Cardiac muscle cell (in vitro differentiated cells and primary cell): ENCODE results near the gene PLIN5. TPM values are rescaled to one million over a fixed set of nuclear protein-coding genes. Genes with fewer than 3 reads are reported as not detected.
A peak's percentile ranks its signal among the peaks of the same experiment; 100 is the strongest.

Source experiments
- DNase-seq, 2 donors: peaks; one replicate each; pipeline versions ENCODE4 v3.0.0 to v3.0.0-alpha.2; 2010 to 2017; ENCODE audit warnings: low read depth in 1 of 2, low spot score in 1 of 2
- H3K27ac ChIP-seq: fragments of 200-600 bp; sonication (generic); 2 replicates; pipeline ENCODE4 v1.5.1; 2016
- H3K27me3 ChIP-seq: fragments of 200-600 bp; sonication (generic); 2 replicates; pipeline ENCODE4 v1.6.0; 2016; ENCODE audit warnings: control low read depth
- H3K36me3 ChIP-seq: fragments of 200-600 bp; sonication (generic); 2 replicates; pipeline ENCODE4 v1.5.1; 2016; ENCODE audit warnings: control low read depth
- H3K4me1 ChIP-seq: fragments of 200-600 bp; sonication (generic); 2 replicates; pipeline ENCODE4 v1.8.1; 2017; ENCODE audit warnings: low read depth, mild to moderate bottlenecking, mixed run types
- H3K4me3 ChIP-seq: fragments of 200-600 bp; sonication (generic); 2 replicates; pipeline ENCODE4 v1.5.1; 2016; ENCODE audit warnings: mild to moderate bottlenecking
- H3K9me3 ChIP-seq: fragments of 200-600 bp; sonication (generic); 2 replicates; pipeline ENCODE4 v1.5.1; 2017; ENCODE audit warnings: low read depth, mild to moderate bottlenecking, control low read depth
- polyA plus RNA-seq: library from polyadenylated mRNA; unstranded; fragments of >200 nt; fragmentation: Nextera tagmentation; extraction: Ambion mirVana; gene quantifications from 2 replicates; pipeline ENCODE4 v1.2.1, GENCODE V29; 2016
- total RNA-seq: library from RNA; depleted of rRNA; stranded (reverse); fragments of >200 nt; gene quantifications from 2 replicates; pipeline ENCODE4 v1.2.3, GENCODE V29; 2016
- TF ChIP-seq, protein P1 (sequence below): IDR thresholded peaks from 2 replicates; pipeline ENCODE4 v1.5.1; 2012; ENCODE audit warnings: low read depth, mild to moderate bottlenecking, low read length

The PLIN5 gene
- total and polyA plus RNA-seq, 2 experiments from 2014 or later: 8.7 to 10.1 TPM

DNA sequence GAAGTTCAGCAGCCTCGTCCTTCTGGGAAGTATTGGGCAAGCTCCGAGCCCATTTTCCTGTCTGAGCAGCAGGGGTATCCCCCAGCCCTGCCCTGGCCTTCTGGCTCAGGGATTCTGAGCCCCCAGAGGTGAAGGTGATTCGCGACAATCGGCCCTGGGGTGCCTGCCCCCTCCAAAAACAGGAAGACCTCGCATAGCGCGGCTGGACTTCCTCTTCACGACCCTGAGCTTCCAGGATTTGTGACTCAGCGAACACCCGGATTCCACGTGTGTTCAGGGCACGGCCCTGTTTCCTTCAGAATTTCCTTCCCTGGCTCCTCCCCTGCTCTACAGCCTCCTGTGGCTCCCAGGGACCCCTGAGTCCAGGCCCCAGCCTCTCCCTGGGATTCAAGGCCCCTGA lies 24.5 kb upstream of the PLIN5 start, which contains the start of gene SEMA6B:
SEMA6B (minus strand) TSS at position 116 of the 400 bp plus-strand sequence. CDS start 1,227 bp downstream, outside the sequence.
- Histone ChIP-seq H3K27ac (no peak within 1 kb of the TSS), H3K4me1 (no peaks in the 10 kb centered on the region), H3K36me3 (peaks cover 13% of the 10 kb centered on the region), H3K4me3 (no peak within 1 kb of the TSS), H3K9me3 (no peaks in the 10 kb centered on the region), H3K27me3 (no peaks in the 10 kb centered on the region)
- DNase-seq: peak in 1 of 2 donors; percentile 57
- TF ChIP-seq, protein P1, sequence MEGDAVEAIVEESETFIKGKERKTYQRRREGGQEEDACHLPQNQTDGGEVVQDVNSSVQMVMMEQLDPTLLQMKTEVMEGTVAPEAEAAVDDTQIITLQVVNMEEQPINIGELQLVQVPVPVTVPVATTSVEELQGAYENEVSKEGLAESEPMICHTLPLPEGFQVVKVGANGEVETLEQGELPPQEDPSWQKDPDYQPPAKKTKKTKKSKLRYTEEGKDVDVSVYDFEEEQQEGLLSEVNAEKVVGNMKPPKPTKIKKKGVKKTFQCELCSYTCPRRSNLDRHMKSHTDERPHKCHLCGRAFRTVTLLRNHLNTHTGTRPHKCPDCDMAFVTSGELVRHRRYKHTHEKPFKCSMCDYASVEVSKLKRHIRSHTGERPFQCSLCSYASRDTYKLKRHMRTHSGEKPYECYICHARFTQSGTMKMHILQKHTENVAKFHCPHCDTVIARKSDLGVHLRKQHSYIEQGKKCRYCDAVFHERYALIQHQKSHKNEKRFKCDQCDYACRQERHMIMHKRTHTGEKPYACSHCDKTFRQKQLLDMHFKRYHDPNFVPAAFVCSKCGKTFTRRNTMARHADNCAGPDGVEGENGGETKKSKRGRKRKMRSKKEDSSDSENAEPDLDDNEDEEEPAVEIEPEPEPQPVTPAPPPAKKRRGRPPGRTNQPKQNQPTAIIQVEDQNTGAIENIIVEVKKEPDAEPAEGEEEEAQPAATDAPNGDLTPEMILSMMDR: no peak

DNA sequence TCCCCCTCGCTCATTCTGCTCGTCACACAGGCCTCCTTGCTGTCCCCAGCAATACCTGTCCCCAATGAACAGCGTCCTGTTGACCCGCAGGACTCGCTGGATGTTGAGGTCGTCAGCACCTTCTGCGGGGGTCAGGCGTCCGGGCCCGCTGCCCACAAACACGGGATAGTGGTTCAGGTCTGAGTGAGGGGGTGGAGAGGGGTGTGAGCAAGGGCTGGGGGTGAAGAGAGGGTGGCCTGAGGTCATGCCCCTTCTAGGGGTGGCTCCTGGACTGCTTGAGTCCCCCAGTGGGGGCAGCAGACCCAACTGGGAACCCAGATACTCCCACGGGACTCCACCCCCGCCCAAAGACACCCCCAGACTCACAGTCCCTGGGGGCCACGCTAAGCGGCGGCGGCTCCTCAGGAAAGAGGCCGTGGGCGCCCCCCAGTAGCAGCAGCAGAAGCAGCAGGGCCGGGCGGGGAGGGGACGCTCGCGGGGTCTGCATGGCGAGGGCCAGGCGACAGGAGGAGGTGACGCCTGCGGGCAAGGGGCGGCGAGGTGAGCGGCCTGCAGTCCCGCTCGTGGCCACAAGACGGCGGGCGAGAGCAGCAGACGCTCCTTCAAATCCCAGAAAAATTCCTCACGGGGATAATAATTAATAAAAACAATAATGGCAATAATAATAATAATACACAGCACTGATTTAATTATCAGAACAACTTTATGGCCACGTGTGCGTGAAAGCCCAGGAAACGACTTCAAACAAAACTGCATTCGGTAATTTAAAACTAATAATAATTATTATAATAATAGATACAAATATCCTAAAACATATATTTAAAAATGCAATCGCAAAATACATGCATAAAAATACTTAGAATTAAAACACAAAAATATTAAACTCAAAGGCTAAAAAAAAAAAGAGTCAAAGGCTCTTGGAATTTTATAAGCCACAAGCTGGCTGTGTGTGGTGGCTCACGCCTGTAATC lies 23.2 kb upstream of the PLIN5 start:
- H3K4me3 ChIP-seq: no peak overlapping the region
- TF ChIP-seq, protein P1: peak; percentile 97

DNA sequence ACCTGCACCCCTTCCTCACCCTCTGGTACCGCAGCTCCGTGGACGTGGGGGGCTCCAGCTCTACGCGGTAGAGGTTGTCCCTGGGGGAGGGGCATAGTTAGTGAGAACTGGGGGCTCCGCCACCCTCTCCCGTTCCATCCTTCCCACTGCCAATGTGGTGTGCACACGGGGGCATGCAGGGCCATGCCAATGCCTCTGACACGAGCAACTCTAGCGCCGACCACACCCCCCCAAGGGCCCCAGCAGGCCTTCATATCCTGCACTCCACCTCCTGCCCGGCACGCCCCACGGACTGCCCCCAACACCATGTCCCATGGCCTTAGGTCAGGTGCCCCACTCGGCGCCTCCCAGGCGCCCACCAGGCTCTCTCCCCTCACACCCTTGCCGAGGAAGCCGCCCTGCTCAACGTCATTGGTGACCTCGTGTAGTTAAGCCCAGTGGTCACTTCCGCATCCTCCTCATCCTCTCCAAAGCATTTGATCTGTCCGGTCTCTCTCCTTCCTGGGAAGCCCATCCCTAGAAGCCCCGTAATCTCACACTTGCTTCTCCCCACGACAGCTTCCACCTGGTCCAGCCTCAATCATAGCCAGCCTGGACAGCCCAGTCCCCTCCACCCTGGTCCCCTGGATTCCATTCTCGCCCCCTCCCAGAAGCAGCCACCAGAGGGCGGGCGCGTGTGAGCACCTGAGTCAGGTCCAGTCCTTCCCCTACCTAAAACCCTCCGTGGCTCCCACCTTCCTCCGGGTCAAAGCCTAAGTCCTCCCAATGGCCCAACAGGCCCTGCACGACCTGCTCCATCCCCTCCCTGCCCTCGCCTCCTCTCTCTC lies 22.3 kb upstream of the PLIN5 start:
- DNase-seq: no peak
- H3K27me3 ChIP-seq: no peaks in the 10 kb centered on the region
- no peaks in the 10 kb centered on the region for H3K4me1 ChIP-seq
- TF ChIP-seq, protein P1: peak; percentile 16
- peaks cover 28% of the 10 kb centered on the region for H3K36me3 ChIP-seq
- H3K4me3 ChIP-seq: no peak overlapping the region
- H3K27ac ChIP-seq: no peak overlapping the region
- H3K9me3 ChIP-seq: no peaks in the 10 kb centered on the region

More for the DNA sequence above, 23.2 kb upstream of the PLIN5 start:
- no peaks in the 10 kb centered on the region for H3K9me3 ChIP-seq
- H3K27ac ChIP-seq: no peak overlapping the region
- H3K27me3 ChIP-seq: no peaks in the 10 kb centered on the region
- DNase-seq: peak; percentile 34 to 50
- peaks cover 19% of the 10 kb centered on the region for H3K36me3 ChIP-seq
- H3K4me1 ChIP-seq: no peaks in the 10 kb centered on the region

DNA sequence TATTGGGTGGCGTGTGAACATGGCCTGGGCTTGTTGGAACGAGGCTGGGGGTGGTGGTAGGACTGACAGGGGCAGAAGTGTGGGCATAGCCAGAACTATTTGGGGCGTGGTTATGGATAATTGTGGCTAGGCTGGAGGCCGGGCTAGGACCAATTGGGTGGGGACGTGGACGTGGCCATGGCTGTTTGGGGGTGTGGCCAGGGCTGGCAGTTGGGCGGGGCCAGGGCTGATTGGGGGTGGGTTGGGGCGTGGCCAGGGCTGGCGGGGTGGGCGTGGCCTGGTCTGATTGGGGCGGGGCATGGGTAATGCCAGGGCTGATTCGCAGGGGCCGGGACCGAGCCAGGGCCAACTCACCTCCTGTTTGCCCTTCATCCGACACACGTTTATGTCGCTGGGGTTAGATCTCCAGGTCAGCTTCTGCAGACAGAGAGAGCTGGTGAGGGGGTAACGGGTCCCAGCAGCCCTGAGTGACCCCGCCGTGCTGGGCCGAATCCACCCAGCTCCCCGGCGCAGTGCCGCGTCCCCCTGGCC lies 21.6 kb upstream of the PLIN5 start:
- Histone ChIP-seq H3K36me3 (peaks cover 33% of the 10 kb centered on the region), H3K9me3 (no peaks in the 10 kb centered on the region), H3K27ac (no peak overlapping the region), H3K4me3 (no peak overlapping the region), H3K4me1 (no peaks in the 10 kb centered on the region), H3K27me3 (no peaks in the 10 kb centered on the region)
- peak; percentile 28 to 42 for DNase-seq
- TF ChIP-seq, protein P1: no peak
